NCI-H2107 (cell line): ENCODE data around the gene ADPRH.

Experiments used
- DNase-seq: peaks from one replicate; lab custom pipeline; 2025; lab: John Stamatoyannopoulos, UW

ADPRH gene

DNA sequence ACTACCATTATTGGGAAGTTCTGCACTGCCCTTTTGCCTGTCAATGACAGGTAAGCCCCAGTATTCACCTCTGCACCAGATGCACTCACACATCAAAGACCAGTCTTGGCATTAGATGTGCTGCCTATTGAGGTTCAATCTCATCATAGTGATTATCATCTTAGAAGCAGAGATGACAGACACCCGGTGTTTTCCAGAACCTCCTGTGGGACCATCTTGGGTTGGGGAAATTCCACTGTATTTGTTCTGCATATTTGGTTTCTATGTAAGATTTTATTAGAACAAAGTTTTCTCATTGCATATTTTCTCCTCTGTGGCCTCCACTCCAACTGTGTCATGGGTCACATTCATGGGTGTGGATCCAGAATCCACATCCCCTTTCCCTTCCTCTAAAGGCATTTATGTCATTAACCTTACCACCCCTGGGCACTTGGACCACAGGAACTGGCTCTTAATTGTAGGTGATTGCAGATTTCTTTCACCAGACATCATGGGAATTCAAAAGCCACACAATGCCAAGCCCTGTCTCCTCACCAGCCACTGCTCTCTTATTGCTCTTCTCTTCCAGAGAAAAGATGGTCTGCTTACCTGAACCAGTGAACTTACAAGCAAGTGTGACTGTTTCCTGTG is 49.6 kb downstream of the ADPRH start:
- no peak for DNase-seq

GRCh38 chr3:119630128-119630879 is 51.0 kb downstream of the ADPRH start:
- DNase-seq: no peak

GRCh38 chr3:119630880-119631329 is 51.6 kb downstream of the ADPRH start:
- no peak for DNase-seq

DNA sequence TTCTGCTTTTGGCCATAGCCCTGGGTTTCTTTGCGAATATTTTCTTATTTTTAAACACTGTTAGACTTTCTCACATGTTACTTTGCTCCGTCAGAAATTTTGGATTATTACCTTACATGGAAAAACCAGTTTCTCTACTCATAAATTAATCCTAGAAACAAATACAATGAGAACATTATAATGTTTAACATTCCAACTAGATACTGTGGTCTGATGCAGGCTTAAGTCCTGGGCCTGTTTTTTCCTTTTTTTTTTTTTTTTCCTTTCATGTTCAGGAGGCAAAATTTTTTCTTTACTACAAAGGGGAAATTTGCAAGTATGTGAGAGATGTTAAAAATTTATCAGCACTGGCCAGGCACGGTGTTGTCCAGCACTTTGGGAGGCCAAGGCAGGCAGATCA is 52.2 kb downstream of the ADPRH start:
- DNase-seq: no peak

- no peak for DNase-seq
Measured at GRCh38 chr3:119632216-119632615, 52.9 kb downstream of the ADPRH start.

DNA sequence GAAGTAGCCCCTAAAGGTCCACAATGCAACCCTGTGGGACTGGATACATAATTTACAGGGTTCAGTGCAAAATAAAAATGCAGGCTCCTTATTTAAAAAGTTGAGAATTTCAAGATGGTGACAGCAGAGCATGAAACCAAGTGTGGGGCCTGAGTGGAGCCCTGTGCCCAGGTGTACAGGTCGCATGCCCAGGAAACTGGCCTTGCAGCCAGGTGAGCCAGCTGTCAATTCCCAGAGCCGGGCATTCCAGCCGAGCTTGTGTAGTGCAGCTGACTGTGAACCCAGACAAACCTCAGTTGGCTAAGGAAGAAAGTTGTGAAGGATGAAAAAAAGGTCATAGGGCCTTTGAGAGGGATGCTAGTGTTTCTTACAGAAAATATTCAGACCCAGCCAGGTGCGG is 53.5 kb downstream of the ADPRH start:
- no peak for DNase-seq

DNA sequence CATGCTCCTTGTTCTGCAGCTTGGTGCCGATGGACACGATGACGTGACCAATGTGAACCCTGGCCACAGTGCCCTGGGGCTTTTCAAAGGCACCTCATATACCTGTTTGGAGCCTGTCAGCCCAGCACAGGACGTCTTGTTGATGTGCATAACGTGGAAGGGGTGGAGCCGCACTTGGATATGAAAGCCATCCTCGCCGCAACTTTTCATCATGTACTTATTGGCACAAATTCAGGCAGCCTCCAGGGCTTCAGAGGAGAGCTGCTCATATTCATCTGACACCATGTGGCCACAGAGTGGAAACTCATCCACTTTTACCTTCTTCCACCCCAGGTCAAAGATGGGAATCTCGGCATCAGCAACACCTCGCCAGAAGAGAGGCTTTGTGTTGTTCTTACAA is 56.4 kb downstream of the ADPRH start:
- no peak for DNase-seq

DNA sequence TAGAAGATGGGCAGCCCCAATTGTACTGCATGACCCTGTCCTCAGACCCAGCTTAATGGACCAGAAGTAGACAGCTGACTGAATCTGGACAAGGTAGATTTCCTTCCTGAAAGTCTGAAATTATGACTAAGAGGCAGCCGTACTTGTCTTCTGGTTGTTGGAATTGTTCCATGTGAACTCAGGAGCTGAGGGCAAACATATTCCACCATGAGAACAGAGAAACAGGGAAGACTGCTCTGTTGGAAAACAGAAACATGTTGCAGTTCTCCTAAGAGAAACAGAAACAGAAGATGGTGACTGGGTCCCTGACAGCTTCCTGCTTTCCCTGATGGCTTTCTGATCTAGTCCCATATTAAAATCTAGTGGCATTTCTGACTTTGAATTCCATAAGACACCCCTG is 57.0 kb downstream of the ADPRH start:
- DNase-seq: no peak

- no peak for DNase-seq
Measured at GRCh38 chr3:119636891-119637611, 57.8 kb downstream of the ADPRH start.

DNA sequence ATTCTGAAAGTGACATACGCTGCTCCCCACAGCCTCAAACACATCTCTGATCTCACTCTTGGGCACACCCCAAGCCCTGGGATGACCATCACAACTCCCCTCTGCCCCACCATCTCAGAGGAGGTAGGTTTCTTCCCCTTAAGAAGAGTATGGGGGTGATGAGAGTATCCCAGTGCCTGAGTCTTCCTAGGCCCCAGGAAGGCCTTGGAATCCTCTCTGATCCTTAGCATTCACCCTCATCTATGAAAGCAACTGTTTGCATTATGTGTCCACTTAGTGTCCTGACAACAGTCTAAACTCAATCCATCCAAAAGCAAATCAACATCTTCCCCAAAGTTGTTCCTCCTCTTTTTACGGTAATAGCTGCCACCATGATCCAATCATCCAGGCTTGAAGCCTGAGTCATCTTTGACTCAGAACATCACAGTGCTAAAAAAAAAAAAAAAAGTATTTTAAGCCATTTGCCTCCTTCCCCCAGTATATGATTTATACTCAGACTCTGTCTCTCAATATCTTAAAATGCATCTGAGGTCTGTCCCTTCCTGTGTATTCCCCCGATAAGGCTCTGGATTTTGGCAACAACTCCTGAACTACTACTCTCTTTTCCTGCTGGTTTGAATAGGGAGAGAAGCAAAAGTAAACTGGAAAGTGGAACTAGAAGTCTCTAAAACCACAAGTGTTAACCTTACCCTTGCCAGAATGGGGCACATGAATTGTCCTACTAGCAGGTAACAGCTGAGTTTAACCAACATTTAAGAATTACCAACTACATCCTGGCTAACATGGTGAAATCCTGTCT is 58.6 kb downstream of the ADPRH start:
- DNase-seq: no peak
